Eye (tissue), 1 donor: ENCODE results near the gene ACBD4.
"Not testable (repeated sequence)": the region's sequence is repeated elsewhere in the genome, so short reads cannot be mapped to it uniquely, and the experiment has no call there.

Experiments
- DNase-seq: peaks from one replicate; pipeline ENCODE4 v3.0.0-alpha.2; 2015

The ACBD4 gene

GRCh38 chr17:45121055-45121454, 14.4 kb upstream of the ACBD4 start:
- DNase-seq, result no peak

DNA sequence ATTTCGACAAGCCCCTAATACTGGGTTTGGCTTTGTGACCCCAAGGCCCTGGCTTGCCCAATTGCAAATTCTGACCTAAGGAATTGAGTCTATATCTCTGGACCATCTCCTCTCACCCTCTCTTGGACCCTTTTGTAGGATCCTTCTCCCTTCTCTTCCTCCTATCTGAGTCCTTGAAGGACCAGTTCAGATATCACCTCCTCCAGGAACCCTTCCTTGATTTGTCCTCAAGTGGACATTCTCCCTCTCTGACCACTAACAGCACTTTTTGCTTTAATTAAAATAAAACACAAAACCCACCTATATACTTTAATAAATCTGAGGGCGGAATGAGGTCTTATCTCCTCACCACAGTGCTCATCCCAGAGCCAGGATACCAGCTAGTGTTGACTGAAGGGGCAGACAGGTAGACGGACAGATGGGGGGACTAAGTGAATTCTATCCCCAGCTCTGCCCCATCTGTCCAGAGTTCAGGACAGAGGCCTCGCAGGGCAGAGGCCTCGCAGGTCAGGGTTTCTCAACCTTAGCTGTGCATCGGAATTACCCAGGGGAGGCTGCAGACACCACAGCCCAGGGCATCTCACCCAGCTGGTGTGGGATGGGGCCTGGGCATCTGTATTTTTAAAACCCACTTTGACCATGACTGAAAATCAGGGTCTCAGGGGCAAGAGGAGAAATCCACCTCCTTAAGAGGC, 12.3 kb upstream of the ACBD4 start:
- no peak for DNase-seq

GRCh38 chr17:45123930-45124796, 11.3 kb upstream of the ACBD4 start:
- DNase-seq, result no peak

GRCh38 chr17:45124797-45125122, 10.7 kb upstream of the ACBD4 start:
- DNase-seq, result not testable (repeated sequence)

GRCh38 chr17:45125509-45125908, 10.0 kb upstream of the ACBD4 start:
- no peak for DNase-seq

DNA sequence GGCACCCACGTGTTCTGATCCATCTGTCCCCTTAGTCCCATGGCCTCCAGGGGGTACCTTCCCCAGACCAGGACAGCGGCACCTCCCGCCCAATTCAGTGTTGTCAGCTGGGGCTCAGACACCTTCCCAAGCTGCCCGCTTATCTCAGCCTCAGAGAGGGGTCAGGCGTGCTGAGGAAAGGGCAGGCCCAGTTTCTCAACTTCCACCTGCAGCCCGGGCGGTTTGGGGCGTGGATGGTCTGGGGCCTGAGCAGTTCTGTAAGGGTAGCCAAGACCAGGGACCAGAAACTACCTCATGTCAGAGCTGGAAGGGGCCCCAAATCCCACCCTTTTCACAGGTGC, 8.3 kb upstream of the ACBD4 start:
- DNase-seq, result no peak

DNA sequence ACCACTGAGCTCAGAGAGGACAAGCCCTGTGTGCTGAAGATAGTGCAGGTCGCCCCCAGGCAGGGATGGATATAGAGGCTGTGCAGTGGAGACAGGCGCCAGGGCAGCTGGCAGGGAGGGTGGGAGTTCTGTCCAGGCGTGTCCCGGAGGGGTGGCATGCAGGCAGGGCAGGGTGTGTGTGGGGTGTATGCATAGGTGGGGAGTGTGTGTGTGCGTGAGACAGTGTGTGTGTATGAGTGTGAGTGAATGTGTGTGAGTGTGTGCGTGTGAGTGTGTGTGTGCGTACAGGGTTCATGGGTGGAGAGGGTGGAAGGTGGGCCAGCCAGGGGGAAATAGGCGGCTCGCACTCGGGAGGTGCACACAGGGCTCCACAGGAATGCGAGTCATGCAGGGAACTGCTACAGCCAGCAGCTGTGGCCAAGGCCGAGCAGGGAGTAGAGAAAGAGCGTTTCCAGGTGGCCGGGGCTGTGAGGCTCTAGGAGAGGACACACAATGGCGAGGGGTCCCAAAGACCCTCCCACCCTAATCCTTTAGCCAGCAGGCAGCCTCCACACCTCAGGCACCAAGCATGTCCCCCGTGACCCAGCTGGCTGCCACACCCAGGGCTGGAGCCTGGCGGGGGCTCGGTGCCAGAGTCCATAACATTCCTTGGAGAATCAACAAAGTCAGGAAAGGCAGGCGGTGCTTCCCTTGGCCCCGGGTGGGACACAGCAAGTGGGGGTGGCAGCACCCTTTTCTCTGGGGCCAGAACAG, 7.8 kb upstream of the ACBD4 start:
- peak; percentile 42 for DNase-seq

GRCh38 chr17:45128331-45128730, 7.2 kb upstream of the ACBD4 start:
- no peak for DNase-seq

- no peak for DNase-seq
Measured at GRCh38 chr17:45128989-45129388, 6.5 kb upstream of the ACBD4 start.

GRCh38 chr17:45129426-45129939, 6.0 kb upstream of the ACBD4 start:
- peak; percentile 60 for DNase-seq

GRCh38 chr17:45129940-45130680, 5.4 kb upstream of the ACBD4 start:
- DNase-seq, result no peak

- DNase-seq, result no peak
Measured at GRCh38 chr17:45130681-45131615, 4.5 kb upstream of the ACBD4 start.

DNA sequence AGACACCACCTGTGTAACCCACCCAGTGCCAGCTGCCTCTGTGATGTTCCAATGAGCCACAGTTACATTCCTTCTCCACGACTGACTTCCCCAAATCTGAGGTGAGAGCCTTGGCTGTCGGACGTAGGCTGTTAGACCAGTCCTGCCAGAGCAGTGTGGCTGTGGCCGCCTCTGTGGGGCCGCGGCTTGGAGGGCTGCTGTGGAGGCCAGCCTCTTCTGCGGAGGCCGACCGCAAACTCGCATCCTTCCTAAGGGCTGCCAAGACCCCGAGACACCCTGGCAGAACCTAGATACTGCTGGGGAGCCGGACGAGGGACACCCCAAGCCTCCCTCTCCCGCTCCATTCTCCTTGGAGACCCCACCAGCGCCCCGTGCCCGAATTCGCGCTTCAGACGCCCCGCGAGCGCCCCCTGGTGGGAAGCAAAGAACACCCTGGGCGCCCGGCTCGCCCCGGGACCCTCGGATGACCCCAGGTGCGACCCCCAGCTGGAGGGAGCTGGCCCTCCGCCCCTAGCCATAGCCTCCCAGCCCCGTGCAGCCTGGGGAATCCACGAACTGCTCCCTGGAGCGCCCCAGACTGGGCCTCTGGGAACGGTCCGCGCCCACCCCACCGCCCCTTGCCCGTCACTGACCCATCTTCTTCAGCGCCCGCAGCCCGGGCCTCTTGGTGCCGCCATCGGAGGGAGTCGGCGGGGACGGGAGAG, 3.7 kb upstream of the ACBD4 start:
- peak; percentile 89 for DNase-seq

- no peak for DNase-seq
Measured at GRCh38 chr17:45132320-45132571, 3.2 kb upstream of the ACBD4 start, which contains the start of gene PLCD3. Gene PLCD3 (minus strand): TSS chr17:45132515. CDS start chr17:45132410, 105 bp downstream.

DNA sequence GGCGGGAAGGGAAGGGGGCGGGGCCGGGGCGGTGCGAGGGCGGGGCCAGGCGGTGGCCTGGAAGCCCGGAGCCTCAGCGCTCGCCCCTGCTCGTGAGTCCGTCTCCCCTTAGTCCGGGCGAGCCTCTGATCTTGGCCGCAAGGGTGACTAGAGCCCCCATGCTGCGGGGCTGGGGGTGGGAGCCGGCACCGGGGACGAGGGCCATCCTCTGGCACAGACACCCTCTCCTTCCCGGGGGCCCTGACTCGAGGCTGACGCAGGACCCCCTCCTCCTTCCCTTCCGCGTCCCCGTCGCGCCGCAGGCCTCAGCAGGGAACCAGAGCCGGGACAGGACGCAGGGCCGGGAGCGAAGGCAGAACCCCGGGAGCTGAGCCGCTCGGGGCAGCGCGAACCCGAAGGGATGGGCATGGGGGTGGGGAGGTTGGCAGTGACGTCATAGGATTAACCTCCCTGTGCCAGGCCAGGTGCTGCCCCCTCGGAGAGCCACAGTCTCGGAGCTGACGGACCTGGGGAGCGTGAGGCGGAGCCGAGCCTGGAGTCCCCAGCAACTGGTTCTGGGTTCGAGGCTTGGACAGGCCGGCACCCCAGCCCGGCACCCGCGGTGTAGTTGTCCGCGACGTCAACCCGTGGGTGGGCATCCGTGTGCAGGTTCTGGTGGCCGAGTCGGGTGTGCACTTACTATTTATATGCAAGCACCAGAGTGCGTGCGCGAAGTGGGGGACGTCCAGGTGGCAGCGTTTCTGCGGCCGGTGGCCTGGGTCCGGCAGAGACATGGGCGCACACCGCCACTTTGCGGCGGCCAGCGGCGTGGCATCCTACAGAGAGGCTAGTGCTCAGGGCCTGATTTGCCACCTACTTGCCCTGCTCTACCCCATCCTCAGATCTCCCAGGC, 2.7 kb upstream of the ACBD4 start:
- DNase-seq, result peak; percentile 90

DNA sequence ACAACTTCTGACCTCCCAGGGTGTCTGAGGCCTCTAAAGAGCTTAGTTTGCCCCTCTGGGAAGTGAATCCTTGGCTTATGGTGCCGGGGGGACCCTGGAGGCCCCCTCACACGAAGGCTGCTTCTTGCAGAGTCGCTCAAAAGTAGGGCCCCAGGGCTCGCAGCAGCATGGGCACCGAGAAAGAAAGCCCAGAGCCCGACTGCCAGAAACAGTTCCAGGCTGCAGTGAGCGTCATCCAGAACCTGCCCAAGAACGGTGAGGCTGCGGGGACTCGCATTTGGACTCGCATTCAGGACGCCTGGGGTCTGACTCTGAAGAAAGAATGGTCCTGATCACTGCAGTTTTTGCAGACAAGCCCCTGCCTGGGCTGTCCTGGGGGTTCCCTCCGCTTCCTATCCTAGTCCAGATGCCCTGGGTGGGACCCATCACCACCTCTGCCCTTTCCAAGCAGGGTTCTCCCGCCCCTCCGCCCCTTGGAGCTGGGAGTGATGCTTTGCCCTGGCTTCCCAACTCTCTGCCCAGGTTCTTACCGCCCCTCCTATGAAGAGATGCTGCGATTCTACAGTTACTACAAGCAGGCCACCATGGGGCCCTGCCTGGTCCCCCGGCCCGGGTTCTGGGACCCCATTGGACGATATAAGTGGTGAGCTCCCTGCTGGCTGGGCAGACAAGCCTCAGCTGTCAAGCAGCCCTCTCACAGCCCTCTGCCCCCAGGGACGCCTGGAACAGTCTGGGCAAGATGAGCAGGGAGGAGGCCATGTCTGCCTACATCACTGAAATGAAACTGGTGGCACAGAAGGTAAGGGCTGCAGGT, 698 bp downstream of the ACBD4 start:
- DNase-seq, result peak; percentile 66

DNA sequence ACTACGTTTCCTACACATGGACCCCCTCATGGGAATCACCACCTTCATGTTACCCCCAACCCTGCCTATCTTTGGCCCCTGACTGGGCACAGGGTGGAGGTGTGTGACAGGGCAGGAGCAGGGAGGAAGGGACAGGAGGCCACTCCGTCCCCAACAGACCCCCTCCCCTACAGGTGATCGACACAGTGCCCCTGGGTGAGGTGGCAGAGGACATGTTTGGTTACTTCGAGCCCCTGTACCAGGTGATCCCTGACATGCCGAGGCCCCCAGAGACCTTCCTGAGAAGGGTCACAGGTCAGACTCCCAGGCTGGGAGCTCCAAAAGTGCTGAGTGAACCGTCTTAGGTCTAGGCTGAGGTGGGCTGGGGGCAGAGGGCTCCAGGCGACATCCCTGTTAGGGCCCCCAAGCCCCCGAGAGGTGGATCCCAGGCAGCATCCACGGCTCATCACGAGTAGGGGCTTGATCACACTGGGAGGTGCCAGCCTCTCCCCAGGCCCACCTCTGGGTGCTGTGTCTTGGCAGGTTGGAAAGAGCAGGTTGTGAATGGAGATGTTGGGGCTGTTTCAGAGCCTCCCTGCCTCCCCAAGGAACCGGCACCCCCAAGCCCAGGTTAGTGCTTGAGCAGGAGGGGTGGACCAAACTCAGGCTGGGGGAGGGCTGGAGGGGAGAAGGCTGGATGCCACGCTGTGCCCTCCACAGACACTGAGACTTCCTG, 1.5 kb downstream of the ACBD4 start:
- no peak for DNase-seq

DNA sequence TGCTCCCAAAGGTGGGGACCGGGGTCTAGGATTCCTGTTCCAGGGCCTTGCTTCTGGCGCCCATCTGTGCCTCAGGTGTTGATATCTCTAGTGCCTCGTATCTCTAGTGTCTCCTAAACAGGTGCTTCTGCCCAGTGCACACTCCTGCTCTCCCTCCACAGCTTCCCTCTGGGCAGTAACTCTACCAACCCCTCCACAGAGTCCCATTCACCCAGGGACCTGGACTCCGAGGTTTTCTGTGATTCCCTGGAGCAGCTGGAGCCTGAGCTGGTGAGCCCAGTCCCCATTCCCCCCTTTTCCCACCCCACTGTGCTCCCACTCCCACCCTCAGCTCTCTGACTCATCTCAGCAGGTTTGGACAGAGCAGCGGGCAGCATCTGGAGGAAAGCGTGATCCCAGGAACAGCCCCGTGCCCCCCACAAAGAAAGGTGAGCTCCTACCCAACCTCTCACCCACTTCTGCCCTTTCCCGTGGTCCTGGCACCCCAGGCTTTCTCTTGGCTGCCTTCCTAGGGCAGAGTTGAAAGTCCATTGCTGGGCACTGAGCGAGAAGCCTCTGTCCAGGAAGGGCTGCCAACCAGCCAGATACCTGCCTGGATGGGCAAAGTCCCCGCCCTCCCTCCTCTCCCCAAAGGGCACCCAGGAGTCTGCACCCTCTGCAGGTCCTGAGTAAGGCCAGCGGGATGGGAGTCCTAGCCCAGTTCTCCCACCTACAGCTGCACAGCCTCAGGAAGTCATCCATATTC, 2.2 kb downstream of the ACBD4 start:
- DNase-seq, result no peak
